Measurements from ENCODE around the gene RASGRP1. TPM values are rescaled to one million over a fixed set of nuclear protein-coding genes. Genes with fewer than 3 reads are reported as not detected.

The RASGRP1 gene
- total RNA-seq, 1 experiment from 2014 or later, result 0.85 TPM

GRCh38 chr15:38503496-38503895, 61.1 kb downstream of the RASGRP1 start:
- H3K4ac ChIP-seq (ENCODE audit: low read depth, low read length), result no peak overlapping the region
- H2AFZ ChIP-seq (ENCODE audit: low read length), result no peak overlapping the region
- peaks cover 6% of the 10 kb centered on the region in 2 experiments; a peak in 2 of 4 replicates for H3K4me1 Mint-ChIP-seq
- no CpG with 5 or more reads among the region's 2 CpGs for WGBS (ENCODE audit: extremely low coverage, insufficient read length, low lambda C conversion rate)
- H2BK12ac ChIP-seq (ENCODE audit: insufficient read length, low read depth, low read length), result no peak overlapping the region
- H3K9ac ChIP-seq (ENCODE audit: extremely low read depth, insufficient read length, low read length), result no peak overlapping the region
- no peak overlapping the region for H3K14ac ChIP-seq (ENCODE audit: insufficient read depth, low read length)
- H4K91ac ChIP-seq (ENCODE audit: insufficient read length, low read depth, low read length), result no peak overlapping the region
- no peak overlapping the region for H3K18ac ChIP-seq (ENCODE audit: insufficient read length, low read depth, low read length)
- DNase-seq, result no peak
- H2BK15ac ChIP-seq (ENCODE audit: low read depth, low read length), result no peak overlapping the region
- no peak overlapping the region for H2BK5ac ChIP-seq (ENCODE audit: insufficient read length, low read length)
- H3K4me1 ChIP-seq (ENCODE audit: insufficient read depth, low read length), result peaks cover under 1% of the 10 kb centered on the region; the same call in 1 of the 2 replicates
- no peak overlapping the region for H4K5ac ChIP-seq (ENCODE audit: insufficient read length, low read depth, low read length)
- H3K4me2 ChIP-seq (ENCODE audit: insufficient read depth, insufficient read length, low read length), result no peak overlapping the region
- no peak overlapping the region for H2BK120ac ChIP-seq (ENCODE audit: low read depth, low read length, poor library complexity, severe bottlenecking)
- no peak overlapping the region for H3K27ac ChIP-seq (ENCODE audit: insufficient read length, low read depth, low read length)
- no peaks in the 10 kb centered on the region for H3K79me1 ChIP-seq (ENCODE audit: insufficient read depth, low read depth, low read length, poor library complexity, severe bottlenecking)
- H3K27me3 Mint-ChIP-seq (ENCODE audit: low read depth), result no peaks in the 10 kb centered on the region
- H3K9me3 Mint-ChIP-seq, result no peaks in the 10 kb centered on the region
- H3K27ac Mint-ChIP-seq, result no peak overlapping the region
- H2AK5ac ChIP-seq (ENCODE audit: insufficient read length, low read length), result no peak overlapping the region
- H2BK20ac ChIP-seq (ENCODE audit: low read depth, low read length, poor library complexity, severe bottlenecking), result no peak overlapping the region
- no peak overlapping the region for H4K8ac ChIP-seq (replicated peaks; ENCODE audit: insufficient read length, low read depth, low read length)
- no peak for TF ChIP-seq CTCF (conservative IDR thresholded peaks at IDR 0.05)
- H3K36me3 Mint-ChIP-seq (ENCODE audit: insufficient read depth in 1 of 3, low read depth in 3 of 3), result peaks cover 2 to 6% (median 3%) of the 10 kb centered on the region in 3 experiments; a peak in 3 of 7 replicates
- no peak overlapping the region for H3K56ac ChIP-seq (ENCODE audit: insufficient read length, low read depth, low read length)
- no peak overlapping the region for H3K4me3 Mint-ChIP-seq
- no peaks in the 10 kb centered on the region for H3K27me3 ChIP-seq (ENCODE audit: insufficient read depth, low read length)
- no peaks in the 10 kb centered on the region for H4K20me1 ChIP-seq (ENCODE audit: control insufficient read depth, insufficient read depth, insufficient read length)
- no peaks in the 10 kb centered on the region for H3K79me2 ChIP-seq (ENCODE audit: insufficient read depth, low read length)
- H3K9me3 ChIP-seq (ENCODE audit: control insufficient read depth, low read depth, low read length), result no peaks in the 10 kb centered on the region
- H3T11ph ChIP-seq (ENCODE audit: low read length), result no peak overlapping the region
- no peak overlapping the region for H3K23ac ChIP-seq (ENCODE audit: insufficient read length, low read depth, low read length)
- no peaks in the 10 kb centered on the region for H3K23me2 ChIP-seq (ENCODE audit: insufficient read length, low read depth, low read length, poor library complexity, severe bottlenecking)
